Measurements from ENCODE around the gene LAMA5.

- TF ChIP-seq CTCF (IDR thresholded peaks at IDR 0.05) (no peak), POLR2A (IDR thresholded peaks at IDR 0.05) (no peak)
Observed at GRCh38 chr20:62337558-62338293, 29.4 kb downstream of the LAMA5 start.
